HCT116 (cell line): ENCODE measurements around the gene ANKRD24. TPM values are rescaled to one million over a fixed set of nuclear protein-coding genes. Genes with fewer than 3 reads are reported as not detected.
A peak's percentile ranks its signal among the peaks of the same experiment; 100 is the strongest.
"Not testable (repeated sequence)": the region's sequence is repeated elsewhere in the genome, so short reads cannot be mapped to it uniquely, and the experiment has no call there.

Experiments
- ATAC-seq: fragments of 200-7000 bp; cut with Tn5 transposase; 2 replicates; pipeline ENCODE4 v1.9.1; 2020; ENCODE audit warnings: mild to moderate bottlenecking, moderate library complexity
- BruUV-seq: library from RNA; stranded (reverse); fragments of 400-500 nt; replicated peaks from 2 replicates; lab custom pipeline; 2021; lab: Mats Ljungman, UMichigan
- CTCF ChIA-PET: fragments of 300-600 bp; sonication (Branson Sonifier 250); formaldehyde crosslinking; loops from one replicate; lab custom pipeline; 2021; ENCODE audit warnings: antibody characterized with exemption; lab: Charles Lee
- POLR2A ChIA-PET: fragments of 300-600, 350-600 bp; sonication (Branson Sonifier 250); formaldehyde crosslinking; loops from one replicate; lab custom pipeline; 2021; ENCODE audit warnings: antibody characterized with exemption; lab: Charles Lee
- RAD21 ChIA-PET, 2 experiments: fragments of 300-600 bp; sonication (Branson Sonifier 250); formaldehyde crosslinking; loops; one replicate each; lab custom pipeline; 2023; ENCODE audit warnings: low total read pairs in 2 of 2; ENCODE audit not compliant: uncharacterized antibody in 2 of 2, unreplicated experiment in 2 of 2, low non-redundant PET in 1 of 2; lab: Charles Lee
- DNase-seq: peaks from one replicate; pipeline ENCODE4 v3.0.0-alpha.2; 2010; ENCODE audit warnings: low read depth, low spot score
- H2AFZ ChIP-seq: fragments of 200-600 bp; shearing (Covaris generic), sonication (generic); 2 replicates; pipeline ENCODE4 v1.6.1; 2017; ENCODE audit warnings: low read depth, mixed run types, mixed read lengths, antibody characterized with exemption, low read length; ENCODE audit not compliant: poor library complexity, severe bottlenecking
- H3K27ac ChIP-seq: 2 replicates; pipeline ENCODE4 v1.5.1; 2012; ENCODE audit warnings: low read depth, low read length
- H3K27me3 ChIP-seq: fragments of 200-600 bp; sonication (generic); 2 replicates; pipeline ENCODE4 v1.6.1; 2016; ENCODE audit warnings: mixed run types, low read length, mixed read lengths; ENCODE audit not compliant: insufficient read depth
- H3K36me3 ChIP-seq, 2 experiments: fragments of 200-500 bp in 1 of 2; fragments of 200-600 bp in 1 of 2; sonication (Bioruptor generic) in 1 of 2; sonication (generic) in 1 of 2; 2 replicates each; pipeline versions ENCODE4 v1.5.1 to v1.6.1; 2014 to 2016; ENCODE audit warnings: low read length in 2 of 2, inconsistent platforms in 1 of 2, mixed read lengths in 1 of 2, mixed run types in 1 of 2; ENCODE audit not compliant: insufficient read depth in 2 of 2, control insufficient read depth in 1 of 2
- H3K4me1 ChIP-seq, 2 experiments: fragments of 200-600 bp in 1 of 2; sonication (generic) in 1 of 2; 2 replicates each; pipeline versions ENCODE4 v1.5.1 to v1.6.1; 2012 to 2017; ENCODE audit warnings: low read length in 2 of 2, inconsistent platforms in 1 of 2, mild to moderate bottlenecking in 1 of 2, mixed read lengths in 1 of 2, mixed run types in 1 of 2, moderate library complexity in 1 of 2; ENCODE audit not compliant: insufficient read depth in 2 of 2, control insufficient read depth in 1 of 2
- H3K4me2 ChIP-seq: fragments of 200-600 bp; sonication (generic); 2 replicates; pipeline ENCODE4 v1.6.1; 2017; ENCODE audit warnings: mixed run types, low read length, mixed read lengths
- H3K4me3 ChIP-seq, 2 experiments: fragments of 200-600 bp in 1 of 2; sonication (generic) in 1 of 2; replicated peaks in 1 of 2; 2 replicates each; pipeline ENCODE4 v1.5.1; 2011 to 2016; ENCODE audit warnings: low read length in 2 of 2, control low read depth in 1 of 2, low read depth in 1 of 2, mild to moderate bottlenecking in 1 of 2, mixed read lengths in 1 of 2, mixed run types in 1 of 2
- H3K79me2 ChIP-seq: fragments of 200-600 bp; sonication (generic); 2 replicates; pipeline ENCODE4 v1.6.1; 2017; ENCODE audit warnings: mild to moderate bottlenecking, mixed run types, low read length, moderate library complexity, mixed read lengths; ENCODE audit not compliant: insufficient read depth
- H3K9ac ChIP-seq: fragments of 200-600 bp; sonication (generic); 2 replicates; pipeline ENCODE4 v1.6.1; 2016; ENCODE audit warnings: low read length, mixed read lengths
- H3K9me2 ChIP-seq: fragments of 200-600 bp; sonication (generic), shearing (Covaris generic); 2 replicates; pipeline ENCODE4 v1.6.1; 2017; ENCODE audit warnings: mixed run types, mild to moderate bottlenecking, moderate library complexity; ENCODE audit not compliant: insufficient read depth
- H3K9me3 ChIP-seq, 2 experiments: fragments of 200-500 bp in 1 of 2; fragments of 200-600 bp in 1 of 2; sonication (Bioruptor generic) in 1 of 2; sonication (generic) in 1 of 2; 2 replicates each; pipeline ENCODE4 v1.6.1; 2014 to 2017; ENCODE audit warnings: low read length in 2 of 2, mixed read lengths in 2 of 2, inconsistent platforms in 1 of 2, low read depth in 1 of 2, mild to moderate bottlenecking in 1 of 2, mixed run types in 1 of 2, moderate library complexity in 1 of 2; ENCODE audit not compliant: control insufficient read depth in 1 of 2, insufficient read depth in 1 of 2
- H4K20me1 ChIP-seq: fragments of 200-600 bp; sonication (generic), shearing (Covaris generic); 2 replicates; pipeline ENCODE4 v1.6.1; 2017; ENCODE audit warnings: mixed run types, mild to moderate bottlenecking, moderate library complexity; ENCODE audit not compliant: insufficient read depth
- ATF3 ChIP-seq: IDR thresholded peaks from 2 replicates; pipeline ENCODE4 v1.6.1; 2012
- CEBPB ChIP-seq: IDR thresholded peaks from 2 replicates; pipeline ENCODE4 v1.6.1; 2012; ENCODE audit warnings: low read depth
- ELF1 ChIP-seq: IDR thresholded peaks from 2 replicates; pipeline ENCODE4 v1.6.1; 2012; ENCODE audit warnings: low read depth, borderline replicate concordance
- EZH2 ChIP-seq: fragments of 200-600 bp; sonication (generic); IDR thresholded peaks from 2 replicates; pipeline ENCODE4 v1.6.1; 2017; ENCODE audit warnings: antibody characterized with exemption, mixed run types
- EZH2phosphoT487 ChIP-seq: fragments of 200-600 bp; IDR thresholded peaks from 2 replicates; pipeline ENCODE4 v1.6.1; 2018; ENCODE audit warnings: antibody characterized with exemption, borderline replicate concordance
- FOSL1 ChIP-seq: IDR thresholded peaks from 2 replicates; pipeline ENCODE4 v1.6.1; 2012; ENCODE audit warnings: low read depth
- POLR2A ChIP-seq: IDR thresholded peaks from 2 replicates; pipeline ENCODE4 v1.7.0; 2011; ENCODE audit warnings: borderline replicate concordance; ENCODE audit not compliant: insufficient read depth, insufficient read length; ENCODE audit errors: extremely low read depth
- RAD21 ChIP-seq: IDR thresholded peaks from 2 replicates; pipeline ENCODE4 v1.6.1; 2012; ENCODE audit warnings: low read depth, mild to moderate bottlenecking
- REST ChIP-seq: IDR thresholded peaks from 2 replicates; pipeline ENCODE4 v1.6.1; 2012; ENCODE audit warnings: low read depth
- SIN3A ChIP-seq: IDR thresholded peaks from 2 replicates; pipeline ENCODE4 v1.6.1; 2012; ENCODE audit warnings: low read depth
- SRF ChIP-seq: IDR thresholded peaks from 2 replicates; pipeline ENCODE4 v1.6.1; 2012; ENCODE audit warnings: low read depth
- TCF7L2 ChIP-seq: IDR thresholded peaks from 2 replicates; pipeline ENCODE4 v1.7.0; 2011; ENCODE audit warnings: borderline replicate concordance, inconsistent platforms; ENCODE audit not compliant: insufficient read depth, insufficient read length; ENCODE audit errors: extremely low read depth
- intact Hi-C: fragments of 100-400 bp; cut with micrococcal nuclease; formaldehyde crosslinking; loops from 2 replicates; pipeline ENCODE4 v1.10.0; 2022
- total RNA-seq: library from RNA; stranded (reverse); gene quantifications from one replicate; pipeline ENCODE4 v1.2.1, GENCODE V29; 2021; ENCODE audit not compliant: unreplicated experiment

Gene ANKRD24
- total RNA-seq, 1 experiment from 2014 or later = 1.7 TPM

GRCh38 chr19:4229179-4229931 is 46.9 kb downstream of the ANKRD24 start, which contains the start of gene EBI3:
TSS of gene EBI3 (plus strand) at chr19:4229523. CDS start at chr19:4229551, 28 bp downstream.
- no peaks in the 10 kb centered on the region for H3K9me2 ChIP-seq
- no peaks in the 10 kb centered on the region for H3K9me3 ChIP-seq
- H4K20me1 ChIP-seq = no peaks in the 10 kb centered on the region
- peaks cover 7 to 25% of the 10 kb centered on the region in 2 experiments; a peak in 3 of 4 replicates for H3K4me1 ChIP-seq
- H3K27me3 ChIP-seq = no peaks in the 10 kb centered on the region
- no peak within 1 kb of the TSS for H3K9ac ChIP-seq
- RAD21 ChIA-PET = no interaction called here
- peak within 1 kb of the TSS; percentile 50 for H3K4me2 ChIP-seq
- ATAC-seq (peak; percentile 30), DNase-seq (no peak)
- H3K36me3 ChIP-seq = no peaks in the 10 kb centered on the region
- H3K27ac ChIP-seq = no peak within 1 kb of the TSS
- no peak within 1 kb of the TSS for H3K4me3 ChIP-seq
- CTCF ChIA-PET = no interaction called here
- TF ChIP-seq REST = no peak
- no peak for TF ChIP-seq EZH2phosphoT487
- no peak for TF ChIP-seq TCF7L2
- TF ChIP-seq EZH2 = no peak
- TF ChIP-seq CEBPB = no peak
- no peak for TF ChIP-seq SRF
- no peak for TF ChIP-seq ELF1
- no peak for TF ChIP-seq FOSL1
- no peak for TF ChIP-seq POLR2A
- no peak for TF ChIP-seq ATF3
- TF ChIP-seq SIN3A = no peak
- TF ChIP-seq RAD21 = no peak
- POLR2A ChIA-PET = no interaction called here
- H3K79me2 ChIP-seq = no peaks in the 10 kb centered on the region
- intact Hi-C loops = no loop called here
- no TSS peak for BruUV-seq
- no peak within 1 kb of the TSS for H2AFZ ChIP-seq

GRCh38 chr19:4230237-4230636 is 47.7 kb downstream of the ANKRD24 start:
- H3K27ac ChIP-seq, intact Hi-C loops, H4K20me1 ChIP-seq, POLR2A ChIA-PET, H3K9me2 ChIP-seq, H3K9ac ChIP-seq, BruUV-seq, DNase-seq, H3K4me3 ChIP-seq, H2AFZ ChIP-seq, CTCF ChIA-PET, RAD21 ChIA-PET, ATAC-seq, H3K79me2 ChIP-seq, H3K27me3 ChIP-seq, H3K36me3 ChIP-seq, H3K4me2 ChIP-seq, H3K9me3 ChIP-seq: not testable (repeated sequence)
- H3K4me1 ChIP-seq = peaks cover 7 to 25% of the 10 kb centered on the region in 2 experiments; a peak in 3 of 4 replicates
